ENCODE results near the gene SAMD3. TPM values are rescaled to one million over a fixed set of nuclear protein-coding genes. Genes with fewer than 3 reads are reported as not detected.
"Not testable (repeated sequence)": the region's sequence is repeated elsewhere in the genome, so short reads cannot be mapped to it uniquely, and the experiment has no call there.

SAMD3 gene
- polyA plus RNA-seq, 1 donor, result 0.92 TPM

- DNase-seq, result not testable (repeated sequence)
Observed at GRCh38 chr6:130173377-130174004, 49.3 kb downstream of the SAMD3 start.

GRCh38 chr6:130170160-130170559 is 52.6 kb downstream of the SAMD3 start:
- DNase-seq, result not testable (repeated sequence)

- no peak for DNase-seq
Observed at GRCh38 chr6:130167655-130168054, 55.1 kb downstream of the SAMD3 start.

GRCh38 chr6:130164251-130164650 is 58.5 kb downstream of the SAMD3 start:
- DNase-seq, result no peak

- DNase-seq, result no peak
Observed at GRCh38 chr6:130163266-130163665, 59.5 kb downstream of the SAMD3 start.

GRCh38 chr6:130162421-130162820 is 60.3 kb downstream of the SAMD3 start:
- no peak for DNase-seq

GRCh38 chr6:130161683-130162404 is 60.9 kb downstream of the SAMD3 start:
- no peak for DNase-seq

GRCh38 chr6:130159956-130160355 is 62.8 kb downstream of the SAMD3 start:
- DNase-seq, result no peak

- DNase-seq, result no peak
Observed at GRCh38 chr6:130158548-130158947, 64.2 kb downstream of the SAMD3 start.

GRCh38 chr6:130158056-130158455 is 64.7 kb downstream of the SAMD3 start:
- no peak for DNase-seq

GRCh38 chr6:130156908-130157307 is 65.8 kb downstream of the SAMD3 start:
- no peak for DNase-seq

- DNase-seq, result no peak
Observed at GRCh38 chr6:130152908-130153510, 69.7 kb downstream of the SAMD3 start.

GRCh38 chr6:130150906-130151305 is 71.8 kb downstream of the SAMD3 start:
- no peak for DNase-seq

GRCh38 chr6:130149016-130149415 is 73.7 kb downstream of the SAMD3 start:
- not testable (repeated sequence) for DNase-seq

GRCh38 chr6:130148181-130148580 is 74.6 kb downstream of the SAMD3 start:
- DNase-seq, result no peak

- DNase-seq, result no peak
Observed at GRCh38 chr6:130147111-130147510, 75.6 kb downstream of the SAMD3 start.

GRCh38 chr6:130143709-130144108 is 79.0 kb downstream of the SAMD3 start:
- no peak for DNase-seq

- DNase-seq, result no peak
Observed at GRCh38 chr6:130140084-130140483, 82.7 kb downstream of the SAMD3 start.

- no peak for DNase-seq
Observed at GRCh38 chr6:130138909-130139242, 83.9 kb downstream of the SAMD3 start.

GRCh38 chr6:130138116-130138908 is 84.4 kb downstream of the SAMD3 start:
- DNase-seq, result no peak

- DNase-seq, result no peak
Observed at GRCh38 chr6:130136798-130137197, 86.0 kb downstream of the SAMD3 start.

GRCh38 chr6:130134582-130134981 is 88.2 kb downstream of the SAMD3 start:
- no peak for DNase-seq

GRCh38 chr6:130132286-130132701 is 90.5 kb downstream of the SAMD3 start:
- no peak for DNase-seq

All from hindlimb muscle (tissue), 1 donor.